Measurements from ENCODE around the gene MAPK14. TPM values are rescaled to one million over a fixed set of nuclear protein-coding genes. Genes with fewer than 3 reads are reported as not detected.

MAPK14 gene
- total and polyA plus RNA-seq, 10 of the 15 experiments (the other 5 are each of a cell fraction or from before 2014, with no cell fraction given), result 12.5 to 59.5 (median 43.0) TPM

GRCh38 chr6:36076178-36077063 lies 48.8 kb downstream of the MAPK14 start (continued):
- TF ChIP-seq KAT2A (conservative IDR thresholded peaks at IDR 0.05; ENCODE audit: control insufficient read depth, low read depth, low read length) (no peak), HCFC1 (IDR thresholded peaks at IDR 0.05; ENCODE audit: low read length) (no peak)

- Histone ChIP-seq H2AFZ (ENCODE audit: control insufficient read depth, low read depth, low read length) (no peak overlapping the region), H3K9me3 (replicated peaks; ENCODE audit: control insufficient read depth, insufficient read depth, low read length) (peaks cover 8% of the 10 kb centered on the region), H4K20me1 (ENCODE audit: control insufficient read depth, insufficient read depth) (no peaks in the 10 kb centered on the region), H3K4me3 (no peak overlapping the region), H3K27me3 (replicated peaks in 1 of 2; ENCODE audit: control insufficient read depth in 2 of 2, insufficient read depth in 2 of 2, low read length in 1 of 2) (no peaks in the 10 kb centered on the region), H3K4me1 (ENCODE audit: control insufficient read depth, insufficient read depth, low read length) (no peaks in the 10 kb centered on the region), H3K4me2 (ENCODE audit: control insufficient read depth, insufficient read depth) (no peak overlapping the region), H3K27ac (ENCODE audit: control insufficient read depth, insufficient read depth) (no peak overlapping the region), H3K36me3 (ENCODE audit: control insufficient read depth in 2 of 2, insufficient read depth in 2 of 2, low read length in 1 of 2) (peaks cover 4 to 22% of the 10 kb centered on the region in 2 experiments), H3K9ac (ENCODE audit: control insufficient read depth, insufficient read depth, low read length) (no peak overlapping the region), H3K79me2 (ENCODE audit: control insufficient read depth, insufficient read depth, low read length) (no peaks in the 10 kb centered on the region)
- FAIRE-seq (no peak), DNase-seq (ENCODE audit: low read depth, low spot score) (no peak), ATAC-seq (no peak)
- CTCF ChIA-PET, result interaction anchor here (0.5 to 4.9 kb wide), 5 partner anchors 16 to 50 kb away, joined by 3 to 33 read pairs (median 4); partner anchors contain the start of gene MAPK14
- WGBS (ENCODE audit: insufficient coverage, insufficient replicate concordance, low lambda C conversion rate, missing lambda C conversion rate), result 99% methylated on average over 4 of the region's 4 CpGs
- POLR2A ChIA-PET, result no interaction called here
- SMC1A ChIA-PET (ENCODE audit: uncharacterized antibody, unreplicated experiment), result interaction anchor here (0.8 to 4.4 kb wide), 8 partner anchors 9 to 117 kb away, joined by 3 to 18 read pairs (median 6); partner anchors contain the start of gene MAPK14
- BruUV-seq (replicated peaks), result no TSS peak
- no peak for TF ChIP-seq HDAC6 (IDR thresholded peaks at IDR 0.05; ENCODE audit: unreplicated experiment)
- TF ChIP-seq CREB1 (IDR thresholded peaks at IDR 0.05; ENCODE audit: low read depth), result no peak
- TF ChIP-seq E2F4 (IDR thresholded peaks at IDR 0.05; ENCODE audit: low read depth, low read length), result no peak
- no peak for TF ChIP-seq CEBPB (IDR thresholded peaks at IDR 0.05; ENCODE audit: borderline replicate concordance in 1 of 2, low read depth in 2 of 2, low read length in 2 of 2)
- TF ChIP-seq GABPA (IDR thresholded peaks at IDR 0.05; ENCODE audit: low read depth), result no peak
- no peak for TF ChIP-seq CBX5 (IDR thresholded peaks at IDR 0.05; ENCODE audit: low read depth)
- TF ChIP-seq HDAC2 (IDR thresholded peaks at IDR 0.05), result no peak
- no peak for TF ChIP-seq ZNF24 (IDR thresholded peaks at IDR 0.05)
- no peak for TF ChIP-seq EZH2 (IDR thresholded peaks at IDR 0.05; ENCODE audit: borderline replicate concordance, control insufficient read depth, low read depth, low read length)
- TF ChIP-seq POU2F2 (IDR thresholded peaks at IDR 0.05; ENCODE audit: borderline replicate concordance, low read depth, low read length), result no peak
- TF ChIP-seq RELA (IDR thresholded peaks at IDR 0.05; ENCODE audit: borderline replicate concordance, partially characterized antibody), result no peak
- no peak for TF ChIP-seq SREBF2 (IDR thresholded peaks at IDR 0.05; ENCODE audit: low read length)
- TF ChIP-seq PML (IDR thresholded peaks at IDR 0.05; ENCODE audit: low read length), result no peak
- TF ChIP-seq MTA3 (IDR thresholded peaks at IDR 0.05; ENCODE audit: borderline replicate concordance, low read length), result no peak
- no peak for TF ChIP-seq HCFC1 (IDR thresholded peaks at IDR 0.05; ENCODE audit: low read length)
- no peak for TF ChIP-seq SREBF1 (IDR thresholded peaks at IDR 0.05; ENCODE audit: low read length)
- in situ Hi-C loops (cut with MboI) (no loop called here), intact Hi-C loops (cut with micrococcal nuclease; ENCODE audit: unreplicated experiment) (no loop called here)
- RAD21 ChIA-PET (ENCODE audit: unreplicated experiment), result interaction anchor here (1.8 to 2.0 kb wide), 2 partner anchors 9 to 17 kb away, joined by 3 to 7 read pairs; no protein-coding TSS in a partner anchor
Measured at GRCh38 chr6:36078159-36078558, 50.6 kb downstream of the MAPK14 start.
